HUES64 (cell line): ENCODE data around the gene DUXA.

ENCODE experiments used
- H3K27ac ChIP-seq: 2 replicates; pipeline ENCODE4 v1.7.0; 2013; ENCODE audit warnings: low read depth, low read length, inconsistent platforms
- H3K27me3 ChIP-seq: 2 replicates; pipeline ENCODE4 v1.6.1; 2013; ENCODE audit warnings: mild to moderate bottlenecking, low read length; ENCODE audit not compliant: insufficient read depth
- H3K36me3 ChIP-seq: 2 replicates; pipeline ENCODE4 v1.6.1; 2013; ENCODE audit warnings: mild to moderate bottlenecking, low read length; ENCODE audit not compliant: insufficient read depth
- H3K4me1 ChIP-seq: 2 replicates; pipeline ENCODE4 v1.6.1; 2013; ENCODE audit warnings: mild to moderate bottlenecking, low read length, moderate library complexity; ENCODE audit not compliant: insufficient read depth
- H3K4me3 ChIP-seq: 2 replicates; pipeline ENCODE4 v1.5.1; 2013; ENCODE audit warnings: mild to moderate bottlenecking, low read length, moderate library complexity
- H3K9ac ChIP-seq: 2 replicates; pipeline ENCODE4 v1.6.1; 2013; ENCODE audit warnings: mild to moderate bottlenecking, low read depth, low read length
- H3K9me3 ChIP-seq: 2 replicates; pipeline ENCODE4 v1.6.1; 2013; ENCODE audit warnings: low read depth, low read length; ENCODE audit not compliant: insufficient read depth
- WGBS: fragments of 150-250, 120-280 bp; methylation state at CpG from one replicate; pipeline ENCODE4 v1.1.7; 2013; ENCODE audit warnings: missing lambda C conversion rate; 5-methylcytosine and 5-hydroxymethylcytosine counted together

The DUXA gene

DNA sequence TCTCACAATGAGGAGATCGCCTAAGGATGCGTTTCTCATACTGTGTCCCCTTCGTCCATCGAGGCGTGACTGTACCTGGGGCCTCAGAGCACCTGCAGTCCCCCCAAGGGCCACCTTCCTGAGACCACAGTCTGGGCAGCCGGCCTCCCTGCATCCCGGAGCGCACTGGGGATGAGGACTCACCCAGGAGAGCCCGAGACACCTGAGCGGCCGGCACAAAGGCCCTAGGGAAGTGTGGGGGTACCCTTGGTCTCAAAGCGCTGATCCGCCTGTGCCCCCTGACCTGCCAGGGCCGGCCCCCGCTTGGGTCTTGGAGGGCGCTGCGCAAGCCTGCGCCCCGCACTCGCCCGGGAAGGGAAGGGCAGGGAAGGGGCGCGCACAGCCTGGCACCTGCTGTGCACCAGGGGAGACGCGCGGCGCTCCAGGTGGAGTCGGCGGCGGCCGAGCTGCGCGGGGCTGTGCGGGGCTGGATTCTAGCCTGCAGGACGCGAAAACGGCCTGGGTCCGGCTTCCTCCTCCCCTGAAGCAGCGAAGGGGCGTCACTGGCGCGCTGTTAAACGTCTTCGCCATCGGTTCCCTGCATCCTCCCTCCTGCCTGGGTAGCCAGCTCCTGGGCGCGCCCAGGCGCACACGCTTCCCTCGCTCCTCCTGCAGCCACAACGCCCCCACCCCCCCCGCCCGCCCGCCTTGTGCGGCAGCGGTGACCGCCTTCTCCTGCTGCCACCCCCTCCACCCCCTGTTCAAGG lies 61.1 kb downstream of the DUXA start:
- no peak overlapping the region for H3K9ac ChIP-seq
- H3K4me1 ChIP-seq, result no peaks in the 10 kb centered on the region
- no peak overlapping the region for H3K4me3 ChIP-seq
- WGBS, result 95% methylated on average over 54 of the region's 57 CpGs
- H3K27me3 ChIP-seq, result no peaks in the 10 kb centered on the region
- H3K36me3 ChIP-seq, result no peaks in the 10 kb centered on the region
- H3K27ac ChIP-seq, result no peak overlapping the region
- peaks cover 68% of the 10 kb centered on the region for H3K9me3 ChIP-seq
